GM18909 (cell line): Measurements from ENCODE around the gene AXIN1.
"Not testable (repeated sequence)": the region's sequence is repeated elsewhere in the genome, so short reads cannot be mapped to it uniquely, and the experiment has no call there.

Source experiments
- ATAC-seq: cut with Tn5 transposase; IDR thresholded peaks from one replicate; pipeline ENCODE4 v1.9.1; 2021; ENCODE audit warnings: mild to moderate bottlenecking; ENCODE audit not compliant: unreplicated experiment, poor library complexity

The AXIN1 gene

DNA sequence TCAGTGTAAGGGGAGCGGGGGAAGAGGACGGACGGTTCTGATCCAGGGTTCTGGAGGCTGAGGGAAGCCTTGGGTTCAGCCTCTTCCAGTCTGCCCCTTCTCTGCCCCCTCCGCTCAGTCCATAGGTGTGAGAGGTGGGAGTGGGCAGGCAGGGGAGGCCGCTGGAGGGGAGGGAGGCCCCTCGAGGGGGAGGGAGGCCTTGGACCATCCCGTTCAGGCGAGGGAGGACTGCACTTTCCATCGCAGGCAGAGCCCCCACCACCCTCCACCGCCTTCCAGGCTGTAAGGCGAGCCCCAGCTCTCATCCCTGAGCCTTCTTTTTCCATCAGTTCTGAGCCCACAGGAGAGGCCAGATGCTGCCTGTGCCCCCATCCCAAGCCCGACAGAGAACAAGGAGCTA lies 4.2 kb upstream of the AXIN1 start:
- ATAC-seq, result no peak

DNA sequence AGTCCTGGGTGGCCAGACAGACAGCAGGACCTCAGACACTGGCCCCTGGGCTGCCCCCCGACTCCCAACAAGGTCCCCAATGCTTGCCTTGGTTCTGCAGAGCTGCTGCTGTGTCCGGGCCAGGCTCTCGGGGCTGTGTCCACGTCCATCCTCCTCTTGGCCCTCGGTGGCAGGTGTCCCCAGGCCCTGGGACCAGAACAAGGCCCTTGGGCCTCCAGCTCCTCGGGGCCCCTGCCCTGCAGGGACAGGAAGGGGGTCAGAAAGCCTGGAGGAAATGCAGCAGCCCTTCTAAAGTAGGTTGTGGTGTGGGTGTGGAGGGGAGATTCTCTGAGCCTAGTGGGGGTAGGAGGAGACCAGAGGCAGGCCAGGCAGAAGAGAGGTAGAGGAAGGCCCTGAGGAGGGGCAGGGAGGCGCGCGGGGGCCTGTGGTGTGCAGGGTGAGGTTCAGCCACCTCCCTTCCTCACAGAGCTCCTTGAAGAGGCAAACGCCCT lies 2.5 kb upstream of the AXIN1 start:
- ATAC-seq, result no peak

DNA sequence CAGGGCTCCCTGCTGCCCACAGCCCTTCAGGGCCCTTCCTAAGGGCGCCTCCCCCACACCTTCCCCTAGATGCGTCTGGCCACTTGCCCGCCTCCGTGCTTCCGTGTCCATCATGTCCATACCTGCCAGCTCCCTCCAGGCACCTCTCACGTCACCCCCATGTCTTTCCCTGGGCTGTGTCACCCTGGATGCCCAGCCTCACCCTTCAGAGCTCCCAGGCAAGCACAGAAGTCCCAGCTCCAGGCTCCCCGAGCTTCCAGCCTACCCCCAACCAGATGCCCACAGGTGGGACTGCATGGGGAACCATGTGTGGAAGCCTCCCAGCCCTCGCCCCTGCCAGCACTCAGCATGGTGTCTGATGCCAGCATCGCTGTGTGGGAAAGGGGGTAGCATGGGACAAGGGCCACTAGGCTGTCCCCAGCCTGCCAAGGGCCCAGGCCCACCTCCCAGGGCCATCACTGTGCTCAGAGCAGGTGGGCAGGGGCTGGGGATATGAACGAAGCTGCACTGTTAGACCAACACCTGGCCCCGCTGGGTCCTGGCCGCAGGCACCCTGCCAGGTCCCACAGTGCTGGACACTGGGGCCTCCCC lies 1.9 kb upstream of the AXIN1 start:
- no peak for ATAC-seq

DNA sequence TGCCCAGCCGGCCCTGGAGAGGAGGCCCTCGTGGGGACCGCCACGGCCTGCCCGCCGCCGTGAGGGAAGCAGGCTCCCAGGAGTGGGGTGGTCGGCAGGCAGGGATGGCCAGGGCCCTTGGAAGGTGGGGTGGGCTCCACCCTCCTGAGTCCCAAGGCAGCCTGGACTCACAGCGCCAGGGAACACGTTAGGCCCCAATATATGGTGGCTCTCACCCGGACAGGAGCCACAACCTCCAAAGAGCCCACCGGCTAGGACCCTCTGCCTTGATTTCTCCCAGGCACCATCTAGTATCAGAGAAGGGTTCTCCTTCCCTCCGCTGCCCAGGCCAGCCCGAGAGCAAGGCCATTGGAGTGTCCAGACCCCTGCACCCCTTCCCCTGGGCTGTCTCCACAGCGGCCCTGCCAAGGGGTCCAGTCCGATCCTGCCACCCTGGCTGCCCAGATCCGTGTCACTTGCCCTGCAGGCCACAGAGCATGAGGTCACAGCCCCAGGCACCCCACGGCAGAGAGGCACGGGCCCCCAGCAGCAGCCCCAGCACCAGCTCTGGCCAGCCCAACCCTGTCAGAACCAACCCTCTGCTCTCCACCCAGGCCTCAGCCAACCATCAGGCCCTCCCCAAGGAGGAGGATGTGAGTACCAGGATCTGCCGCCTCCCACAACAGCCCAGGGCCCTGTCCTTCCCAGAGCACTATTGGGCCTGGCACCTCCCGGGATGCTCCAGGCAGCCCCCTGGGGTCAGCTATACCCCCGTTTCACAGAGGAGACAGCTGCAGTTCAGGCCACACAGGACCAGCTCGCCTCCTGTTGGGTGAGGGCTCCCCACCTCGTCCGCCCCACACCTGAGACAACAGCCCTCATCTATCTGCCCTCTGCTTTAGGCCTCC lies 1.1 kb upstream of the AXIN1 start:
- no peak for ATAC-seq

DNA sequence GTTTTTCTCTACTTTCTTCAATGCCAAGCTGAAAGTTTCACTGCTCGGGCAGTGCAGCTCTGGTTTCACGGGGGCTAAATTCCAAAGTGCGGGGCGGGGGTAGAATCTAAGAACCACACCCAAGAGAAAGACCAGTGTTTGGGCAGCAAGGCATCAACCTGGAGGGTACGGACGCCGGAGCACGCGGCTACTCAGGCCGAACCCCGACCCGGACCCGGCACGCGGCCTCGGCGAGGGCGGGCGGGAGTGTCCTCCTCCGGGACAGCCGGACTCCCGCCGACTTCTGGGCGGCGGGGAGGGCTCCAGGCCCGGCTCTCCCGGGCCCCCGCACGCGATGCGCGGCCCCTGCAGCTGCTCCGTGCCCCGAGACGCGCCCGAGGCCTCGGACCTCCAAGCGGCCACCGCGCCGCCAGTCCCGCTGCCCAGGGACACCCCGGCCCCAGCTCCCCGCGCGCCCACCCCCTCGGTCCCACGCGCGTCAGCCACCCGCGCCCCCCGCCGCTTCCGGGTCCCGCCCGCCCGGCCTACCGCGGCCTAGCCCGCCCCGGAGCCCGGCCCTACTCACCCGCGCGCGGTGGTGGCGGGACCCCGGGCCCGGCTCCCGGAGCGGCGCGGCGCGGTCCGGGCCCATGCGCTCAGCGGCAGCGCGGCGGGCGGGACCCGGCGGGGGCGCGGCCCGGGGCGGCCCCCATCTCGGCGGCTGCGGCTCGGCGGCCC lies 561 bp downstream of the AXIN1 start:
- ATAC-seq, result peak; percentile 32

DNA sequence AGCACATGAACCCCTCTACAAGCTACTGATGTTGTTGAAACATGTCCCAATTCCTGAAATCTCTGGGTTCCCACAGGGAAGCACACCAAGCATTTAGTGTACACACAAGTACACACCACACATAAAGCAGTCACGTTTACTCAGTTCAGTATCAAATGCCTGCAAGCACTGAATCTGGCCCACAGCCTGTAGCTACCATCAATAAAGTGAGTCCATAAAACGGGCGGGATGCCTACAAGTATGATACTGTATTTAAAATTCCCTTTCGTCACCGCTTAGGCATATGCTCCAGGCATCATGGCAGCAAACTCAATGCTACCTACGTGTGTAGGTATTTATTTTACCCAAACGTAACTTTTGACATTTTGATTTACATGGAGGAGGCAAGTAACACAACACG lies 2.3 kb downstream of the AXIN1 start:
- no peak for ATAC-seq

DNA sequence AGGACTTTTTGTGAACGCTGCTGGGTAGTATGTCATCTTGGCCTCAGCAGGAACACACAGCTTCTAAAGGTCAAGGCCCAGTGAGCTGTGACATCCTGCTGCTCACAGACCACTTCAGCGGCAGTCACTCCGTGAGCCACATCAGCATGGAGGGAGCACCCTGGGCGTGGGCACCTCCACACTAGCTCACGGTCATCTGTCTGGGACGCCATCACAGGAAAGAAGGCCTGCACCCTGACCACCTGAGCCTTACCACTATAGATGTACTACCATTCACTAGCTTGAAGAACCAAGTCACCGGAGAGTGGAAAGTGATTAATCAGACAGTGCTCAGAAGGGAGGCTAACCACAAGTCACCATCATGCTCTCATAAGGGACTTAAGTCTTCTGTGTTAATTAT lies 3.3 kb downstream of the AXIN1 start:
- no peak for ATAC-seq

DNA sequence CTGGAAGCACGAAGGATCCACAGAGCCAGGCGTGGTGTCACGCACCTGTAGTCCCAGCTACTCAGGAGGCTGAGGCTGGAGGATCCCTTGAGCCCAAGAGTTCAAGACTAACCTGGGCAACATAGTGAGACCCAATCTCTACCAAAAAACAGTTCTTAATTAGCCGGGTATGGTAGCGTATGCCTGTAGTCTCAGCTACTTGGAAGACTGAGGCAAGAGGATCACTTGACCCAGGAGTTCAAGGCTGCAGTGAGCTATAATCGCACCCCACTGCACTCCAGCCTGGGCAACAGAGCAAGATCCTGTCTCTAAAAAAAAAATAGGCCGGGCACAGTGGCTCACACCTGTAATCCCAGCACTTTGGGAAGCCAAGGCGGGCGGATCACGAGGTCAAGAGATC lies 4.0 kb downstream of the AXIN1 start:
- not testable (repeated sequence) for ATAC-seq

DNA sequence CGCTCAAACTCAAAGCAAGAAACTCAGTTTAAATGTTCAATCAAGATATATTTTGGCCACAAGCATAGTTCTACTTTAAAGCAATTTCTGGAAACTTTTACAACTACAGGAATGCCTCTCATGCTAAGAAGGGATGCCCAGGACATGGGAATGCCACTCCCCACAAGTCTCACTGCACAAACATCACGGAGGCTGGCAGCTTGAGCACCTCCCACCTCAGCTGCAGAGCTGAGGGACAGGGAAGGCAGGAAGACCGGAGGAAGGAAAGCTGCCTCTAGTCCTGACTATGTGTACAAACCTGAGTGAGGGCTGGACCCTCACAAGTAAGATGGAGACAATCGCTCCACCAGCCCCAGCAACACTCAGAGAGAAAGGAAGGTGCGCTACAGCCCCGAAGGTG lies 5.3 kb downstream of the AXIN1 start:
- no peak for ATAC-seq

DNA sequence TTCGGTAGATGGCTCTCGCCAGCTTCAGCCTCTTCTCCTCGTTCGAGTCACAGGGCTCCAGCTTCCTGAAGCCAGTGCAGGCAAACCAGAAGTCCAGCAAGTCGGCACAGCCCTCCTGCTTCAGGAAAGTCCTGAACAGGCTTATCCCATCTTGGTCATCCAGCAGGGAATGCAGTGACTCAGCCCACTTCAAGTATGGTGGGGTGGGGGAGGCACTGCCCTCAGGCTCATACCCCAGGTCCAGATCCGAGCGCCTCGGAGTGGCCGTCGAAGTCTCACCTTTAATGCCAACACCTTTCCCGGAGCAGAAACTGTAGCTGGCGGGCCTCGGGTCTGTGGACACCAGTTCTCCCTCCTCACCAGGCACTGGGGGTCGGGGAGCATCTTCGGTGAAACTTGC lies 5.9 kb downstream of the AXIN1 start:
- no peak for ATAC-seq

DNA sequence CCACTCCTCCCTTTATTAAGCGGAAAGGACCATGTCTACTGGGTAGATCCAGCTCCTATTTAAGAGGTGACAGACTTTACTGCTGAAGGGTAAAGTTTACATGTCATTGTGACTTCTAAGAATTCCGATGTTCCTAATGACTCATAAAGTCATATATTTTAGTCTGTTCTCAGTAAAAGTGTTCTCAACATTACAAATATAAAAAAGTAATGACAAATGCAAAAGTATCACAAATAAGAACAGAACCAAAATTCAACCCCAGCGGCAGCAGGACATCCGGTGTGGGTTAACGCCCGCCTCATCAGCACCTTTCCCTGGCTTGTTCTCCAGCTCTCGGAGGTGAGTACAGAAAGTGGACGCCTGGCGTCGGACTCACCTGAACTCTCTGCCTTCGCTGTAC lies 6.8 kb downstream of the AXIN1 start:
- no peak for ATAC-seq

DNA sequence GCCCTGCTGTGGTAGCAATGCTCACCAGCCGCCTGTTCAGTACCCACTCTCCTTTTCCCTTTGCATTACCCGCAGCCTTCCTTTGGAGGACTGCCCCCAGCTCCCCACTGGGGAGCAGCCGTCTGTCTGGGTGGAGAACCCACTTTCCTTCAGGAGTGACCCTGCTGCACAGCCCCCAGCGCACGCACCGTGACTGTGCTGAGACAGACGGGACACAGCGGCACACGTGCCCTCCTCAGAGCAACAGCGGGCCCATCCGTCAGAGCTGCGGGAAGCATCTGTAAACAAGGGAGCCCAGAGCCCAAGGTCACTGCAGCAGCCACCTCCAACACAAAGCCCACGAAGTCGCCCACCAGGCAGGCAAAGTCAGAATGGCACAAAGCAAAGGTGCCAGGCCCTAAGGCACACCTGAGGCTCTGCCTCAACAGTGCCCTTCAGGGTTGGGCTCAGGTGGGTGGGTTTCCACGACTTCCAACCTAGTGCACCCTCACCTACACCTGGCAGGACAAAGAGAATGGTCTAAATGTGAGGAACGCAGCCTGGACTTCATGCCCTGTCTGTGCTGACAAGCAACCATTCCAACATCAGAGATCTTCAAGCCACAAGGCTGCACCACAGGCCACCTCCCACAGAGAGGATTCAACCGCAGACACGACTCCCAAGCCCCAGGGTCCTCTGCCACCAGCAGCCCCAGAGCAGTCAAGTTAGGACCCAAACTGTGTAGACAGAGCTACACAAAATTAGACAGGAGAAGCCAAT lies 9.9 kb downstream of the AXIN1 start:
- no peak for ATAC-seq

DNA sequence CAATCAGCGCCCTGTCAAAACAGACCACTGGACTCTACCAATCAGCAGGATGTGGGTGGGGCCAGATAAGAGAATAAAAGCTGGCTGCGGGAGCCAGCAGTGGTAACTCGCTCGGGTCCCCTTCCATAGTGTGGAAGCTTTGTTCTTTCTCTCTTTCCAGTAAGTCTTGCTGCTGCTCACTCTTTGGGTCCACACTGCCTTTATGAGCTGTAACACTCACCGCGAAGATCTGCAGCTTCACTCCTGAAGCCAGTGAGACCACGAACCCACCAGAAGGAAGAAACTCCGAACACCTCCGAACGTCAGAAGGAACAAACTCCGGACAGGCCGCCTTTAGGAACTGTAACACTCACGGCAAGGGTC lies 10.6 kb downstream of the AXIN1 start:
- ATAC-seq, result not testable (repeated sequence)

DNA sequence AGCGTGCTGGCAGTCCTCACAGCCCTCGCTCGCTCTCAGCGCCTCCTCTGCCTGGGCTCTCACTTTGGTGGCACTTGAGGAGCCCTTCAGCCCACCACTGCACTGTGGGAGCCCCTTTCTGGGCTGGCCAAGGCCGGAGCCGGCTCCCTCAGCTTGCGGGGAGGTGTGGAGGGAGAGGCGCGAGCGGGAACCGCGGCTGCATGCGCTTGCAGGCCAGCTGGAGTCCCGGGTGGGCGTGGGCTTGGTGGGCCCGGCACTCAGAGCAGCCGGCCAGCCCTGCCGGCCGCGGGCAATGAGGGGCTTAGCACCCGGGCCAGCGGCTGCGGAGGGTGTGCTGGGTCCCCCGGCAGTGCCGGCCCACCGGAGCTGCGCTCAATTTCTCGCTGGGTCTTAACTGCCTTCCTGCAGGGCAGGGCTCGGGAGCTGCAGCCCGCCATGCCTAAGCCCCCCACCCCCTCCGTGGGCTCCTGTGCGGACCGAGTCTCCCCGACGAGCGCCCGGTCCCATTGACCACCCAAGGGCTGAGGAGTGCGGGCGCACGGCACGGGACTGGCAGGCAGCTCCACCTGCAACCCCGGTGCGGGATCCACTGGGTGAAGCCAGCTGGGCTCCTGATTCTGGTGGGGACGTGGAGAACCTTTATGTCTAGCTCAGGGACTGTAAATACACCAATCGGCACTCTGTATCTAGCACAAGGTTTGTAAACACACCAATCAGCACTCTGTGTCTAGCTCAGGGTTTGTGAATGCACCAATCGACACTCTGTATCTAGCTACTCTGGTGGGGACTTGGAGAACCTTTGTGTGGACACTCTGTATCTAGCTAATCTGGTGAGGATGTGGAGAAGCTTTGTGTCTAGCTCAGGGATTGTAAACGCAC lies 11.2 kb downstream of the AXIN1 start:
- ATAC-seq, result not testable (repeated sequence)

DNA sequence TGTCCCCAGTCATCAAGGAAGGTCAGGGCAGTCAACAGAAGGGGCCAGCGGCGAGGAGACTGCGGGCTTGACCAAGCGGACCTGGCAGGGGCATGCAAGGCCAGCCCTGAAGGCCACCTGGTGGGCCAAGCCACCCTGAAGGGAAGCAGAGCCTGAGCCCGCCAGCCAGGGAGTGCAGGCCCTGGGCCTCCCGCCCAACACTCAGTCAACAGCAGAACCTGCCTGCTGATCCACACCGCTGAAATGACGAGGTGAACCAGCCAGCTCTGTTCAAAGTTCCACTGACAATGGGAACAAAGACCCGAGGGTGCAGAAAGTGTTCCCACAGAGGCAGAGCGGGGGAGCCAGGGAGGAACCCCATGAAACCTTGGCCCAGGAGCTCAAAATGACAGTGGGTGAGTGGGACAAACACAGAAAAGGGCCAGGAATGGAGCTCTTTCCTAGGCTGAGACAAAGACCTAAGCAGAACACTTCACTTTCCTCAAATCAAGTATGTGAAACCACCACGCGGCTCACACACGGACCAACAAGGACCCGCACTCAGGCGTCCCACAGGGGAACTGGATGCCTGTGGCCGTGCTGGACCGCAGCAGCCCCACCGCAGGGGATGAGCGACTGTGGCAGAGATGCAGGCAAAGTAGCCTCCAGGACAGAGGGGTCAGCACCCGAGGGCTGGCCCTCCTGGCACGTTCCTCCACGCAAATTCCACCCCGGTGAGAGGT lies 12.0 kb downstream of the AXIN1 start:
- no peak for ATAC-seq

DNA sequence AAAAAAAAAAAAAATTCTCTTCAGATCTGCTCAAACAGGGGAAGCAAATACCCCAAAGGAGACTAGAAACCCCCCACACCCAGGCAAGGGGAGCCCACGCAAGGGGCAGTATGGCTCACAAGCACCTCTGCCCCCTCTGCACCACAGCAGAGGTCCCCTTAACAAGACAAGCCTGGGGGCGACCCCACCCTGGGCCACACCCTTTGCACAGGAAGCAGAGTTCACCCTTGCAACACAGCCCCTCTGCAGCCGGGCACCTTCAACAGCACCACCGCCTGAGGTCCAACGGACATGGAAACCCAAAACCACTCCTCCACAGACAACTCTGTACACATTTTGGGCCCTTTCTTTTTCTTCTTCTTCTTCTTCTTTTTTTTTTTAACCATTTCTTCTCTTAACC lies 12.8 kb downstream of the AXIN1 start:
- ATAC-seq, result no peak

DNA sequence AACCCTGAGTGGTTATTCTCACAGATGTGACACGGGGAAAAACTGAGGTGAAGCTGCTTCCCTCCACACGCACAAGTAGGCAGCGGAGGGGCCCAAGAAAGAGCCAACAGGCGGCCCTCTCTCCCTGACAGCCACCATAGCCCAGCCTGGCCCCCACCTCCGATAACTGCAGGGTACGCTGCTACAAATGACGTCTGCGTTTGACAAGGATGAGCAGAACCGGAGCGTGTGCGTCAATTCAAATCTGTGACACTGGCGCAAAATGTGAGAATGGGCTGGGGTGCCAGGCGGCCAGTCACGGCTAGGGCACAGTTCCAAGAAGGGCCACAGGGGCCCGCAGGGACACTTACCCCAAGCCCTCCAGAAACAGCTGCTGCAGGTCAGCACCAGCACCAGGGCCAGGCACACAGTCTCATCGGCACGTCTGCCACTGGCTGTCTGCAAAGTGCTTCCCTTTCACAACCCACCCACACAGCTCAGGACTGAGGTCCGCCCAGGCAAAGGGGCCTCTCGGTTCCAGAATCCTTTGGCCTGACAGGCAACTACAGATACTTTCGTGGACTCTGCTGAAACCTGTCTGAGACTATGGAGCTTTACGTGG lies 14.4 kb downstream of the AXIN1 start:
- ATAC-seq, result no peak

DNA sequence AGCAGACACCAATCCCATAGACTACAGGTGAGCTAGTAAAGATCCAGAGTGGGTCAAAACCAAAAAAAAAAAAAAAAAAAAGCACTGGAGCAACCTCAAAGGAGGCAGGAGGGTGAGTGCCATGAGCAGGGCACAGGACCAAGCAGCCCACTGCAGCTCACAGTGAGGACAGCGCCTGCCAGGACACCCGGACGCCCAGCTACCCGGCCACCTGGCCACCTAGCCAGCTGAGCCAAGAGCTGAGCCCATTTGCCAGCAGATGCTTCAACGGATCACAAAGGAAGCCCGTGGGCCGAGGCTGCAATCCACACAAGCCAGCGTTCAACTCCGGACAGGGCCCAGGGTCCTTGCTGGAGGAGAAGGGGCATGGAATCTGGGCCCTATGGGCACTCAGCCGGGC lies 15.1 kb downstream of the AXIN1 start:
- ATAC-seq, result no peak

DNA sequence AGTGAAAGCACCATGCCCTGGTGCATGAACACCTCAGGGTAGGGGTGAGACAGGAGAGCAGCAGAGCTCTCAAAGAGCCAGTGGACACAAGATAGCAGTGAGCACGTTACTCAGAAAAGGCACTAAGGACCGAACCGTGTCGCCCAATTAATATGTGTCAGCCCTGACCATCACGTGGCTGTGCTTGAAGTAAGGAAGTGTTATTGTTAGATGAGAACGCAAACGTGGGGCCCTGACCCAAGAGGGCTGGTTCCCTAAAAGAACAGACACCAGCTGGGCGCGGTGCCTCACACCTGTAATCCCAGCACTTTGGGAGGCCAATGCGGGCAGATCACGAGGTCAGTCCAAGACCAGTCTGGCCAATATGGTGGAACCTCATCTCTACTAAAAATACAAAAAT lies 16.3 kb downstream of the AXIN1 start:
- ATAC-seq, result no peak
